Activated CD8-positive, alpha-beta T cell treated with anti-CD3 and anti-CD28 coated beads for 36 hours (primary cell): Measurements from ENCODE around the gene AP2A2. TPM values are rescaled to one million over a fixed set of nuclear protein-coding genes. Genes with fewer than 3 reads are reported as not detected.

Experiments used
- ATAC-seq: fragments of 200-7000 bp; cut with Tn5 transposase; one replicate; pipeline ENCODE4 v1.10.0; 2021; ENCODE audit warnings: mild to moderate bottlenecking, moderate library complexity
- CTCF ChIA-PET: fragments of 350-600 bp; sonication (Branson Sonifier 250); formaldehyde crosslinking; loops from one replicate; lab custom pipeline; 2021; ENCODE audit warnings: antibody characterized with exemption; lab: Charles Lee
- POLR2A ChIA-PET: fragments of 350-600 bp; sonication (Branson Sonifier 250); formaldehyde crosslinking; loops from one replicate; lab custom pipeline; 2021; ENCODE audit warnings: antibody characterized with exemption; lab: Charles Lee
- DNase-seq: peaks from one replicate; pipeline ENCODE4 v3.0.0-alpha.2; 2020
- H3K27ac Mint-ChIP-seq: one replicate; pipeline ENCODE4 v1.8.0; 2021; ENCODE audit warnings: mild to moderate bottlenecking, mixed read lengths
- H3K27me3 Mint-ChIP-seq: one replicate; pipeline ENCODE4 v1.8.0; 2021; ENCODE audit warnings: mixed read lengths
- H3K36me3 Mint-ChIP-seq: one replicate; pipeline ENCODE4 v1.8.0; 2021; ENCODE audit warnings: low read depth, mixed read lengths
- H3K4me1 Mint-ChIP-seq: one replicate; pipeline ENCODE4 v1.8.0; 2021; ENCODE audit warnings: low read depth, mixed read lengths
- H3K4me3 Mint-ChIP-seq: one replicate; pipeline ENCODE4 v1.8.0; 2021; ENCODE audit warnings: mild to moderate bottlenecking, moderate library complexity, mixed read lengths
- H3K9me3 Mint-ChIP-seq: one replicate; pipeline ENCODE4 v1.8.0; 2021; ENCODE audit warnings: mixed read lengths
- intact Hi-C: fragments of 100-400 bp; cut with micrococcal nuclease; formaldehyde crosslinking; loops from one replicate; pipeline ENCODE4 v1.10.0; 2022
- total RNA-seq, 2 experiments: library from RNA; stranded (reverse); gene quantifications; one replicate each; pipeline ENCODE4 v1.2.3, GENCODE V29; 2021
- TF ChIP-seq, protein P1 (sequence below): fragments of 200-600 bp; IDR thresholded peaks from one replicate; pipeline ENCODE4 v1.8.0; 2022; ENCODE audit warnings: antibody characterized with exemption, mild to moderate bottlenecking

The AP2A2 gene
- total RNA-seq, 2 experiments from 2014 or later: 34.0 to 34.6 TPM

DNA sequence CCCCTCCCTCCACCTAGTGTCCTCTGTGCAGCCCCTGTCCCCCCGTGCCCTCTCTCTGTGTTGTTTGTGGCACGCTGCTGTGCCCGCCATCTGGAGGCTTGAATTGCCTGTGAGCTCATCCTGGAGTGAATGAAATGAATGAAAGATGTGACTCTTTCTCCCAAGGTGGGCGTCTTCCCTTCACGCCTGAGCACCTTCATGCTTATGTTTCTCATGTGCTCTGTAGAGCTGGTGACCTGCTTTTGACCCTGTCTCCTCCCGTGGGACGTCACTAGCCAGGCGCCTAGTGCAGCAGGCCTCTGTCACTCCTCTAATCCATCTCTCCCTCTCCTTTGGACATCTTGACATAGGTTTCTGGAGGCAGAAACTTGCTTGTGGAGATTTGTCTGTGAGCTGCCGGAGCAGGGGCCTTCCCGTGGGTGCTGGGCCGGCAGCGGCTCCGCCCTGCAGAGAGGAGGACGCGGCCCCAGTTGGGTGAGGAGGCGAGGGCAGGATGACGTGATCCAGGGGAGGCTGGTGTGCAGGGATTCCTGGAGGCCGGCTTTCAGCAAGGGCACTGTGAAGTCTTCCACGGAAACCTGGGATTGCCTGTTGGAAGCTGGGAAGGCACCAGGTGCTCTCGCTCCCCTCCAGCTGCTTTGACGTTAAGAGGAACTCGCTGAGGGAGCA is 70.2 kb downstream of the AP2A2 start:
- ATAC-seq (peak; percentile 31), DNase-seq (no peak)
- H3K9me3 Mint-ChIP-seq: no peaks in the 10 kb centered on the region
- intact Hi-C loops: no loop called here
- TF ChIP-seq, protein P1, sequence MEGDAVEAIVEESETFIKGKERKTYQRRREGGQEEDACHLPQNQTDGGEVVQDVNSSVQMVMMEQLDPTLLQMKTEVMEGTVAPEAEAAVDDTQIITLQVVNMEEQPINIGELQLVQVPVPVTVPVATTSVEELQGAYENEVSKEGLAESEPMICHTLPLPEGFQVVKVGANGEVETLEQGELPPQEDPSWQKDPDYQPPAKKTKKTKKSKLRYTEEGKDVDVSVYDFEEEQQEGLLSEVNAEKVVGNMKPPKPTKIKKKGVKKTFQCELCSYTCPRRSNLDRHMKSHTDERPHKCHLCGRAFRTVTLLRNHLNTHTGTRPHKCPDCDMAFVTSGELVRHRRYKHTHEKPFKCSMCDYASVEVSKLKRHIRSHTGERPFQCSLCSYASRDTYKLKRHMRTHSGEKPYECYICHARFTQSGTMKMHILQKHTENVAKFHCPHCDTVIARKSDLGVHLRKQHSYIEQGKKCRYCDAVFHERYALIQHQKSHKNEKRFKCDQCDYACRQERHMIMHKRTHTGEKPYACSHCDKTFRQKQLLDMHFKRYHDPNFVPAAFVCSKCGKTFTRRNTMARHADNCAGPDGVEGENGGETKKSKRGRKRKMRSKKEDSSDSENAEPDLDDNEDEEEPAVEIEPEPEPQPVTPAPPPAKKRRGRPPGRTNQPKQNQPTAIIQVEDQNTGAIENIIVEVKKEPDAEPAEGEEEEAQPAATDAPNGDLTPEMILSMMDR: no peak
- H3K4me1 Mint-ChIP-seq: peaks cover 14% of the 10 kb centered on the region
- H3K36me3 Mint-ChIP-seq: peaks cover 14% of the 10 kb centered on the region
- no peak overlapping the region for H3K4me3 Mint-ChIP-seq
- ChIA-PET CTCF (no interaction called here), POLR2A (no interaction called here)
- no peaks in the 10 kb centered on the region for H3K27me3 Mint-ChIP-seq
- peak overlapping the region; percentile 46 for H3K27ac Mint-ChIP-seq

DNA sequence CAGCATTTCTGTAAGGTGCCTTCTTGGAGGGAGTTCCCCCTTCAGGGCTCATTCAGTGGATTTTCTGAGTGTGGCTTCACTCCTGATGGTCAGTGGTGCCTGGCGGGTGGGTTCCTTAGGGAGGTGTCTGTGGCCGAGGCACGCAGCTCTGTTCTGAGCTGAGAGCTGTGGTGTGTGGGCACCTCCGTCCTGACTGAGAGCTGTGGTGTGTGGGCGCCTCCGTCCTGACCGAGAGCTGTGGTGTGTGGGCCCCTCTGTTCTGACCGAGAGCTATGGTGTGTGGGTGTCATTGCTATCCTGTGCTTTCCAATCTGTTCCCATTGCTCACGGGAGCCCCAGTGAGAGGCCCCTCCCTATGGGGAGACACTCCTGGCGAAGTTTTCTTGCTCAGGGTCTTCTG is 71.0 kb downstream of the AP2A2 start:
- ChIA-PET CTCF (no interaction called here), POLR2A (no interaction called here)
- intact Hi-C loops: no loop called here
- Mint-ChIP-seq H3K4me3 (no peak overlapping the region), H3K9me3 (no peaks in the 10 kb centered on the region), H3K36me3 (peaks cover 21% of the 10 kb centered on the region), H3K4me1 (peaks cover 14% of the 10 kb centered on the region), H3K27ac (peak overlapping the region; percentile 46), H3K27me3 (no peaks in the 10 kb centered on the region)
- peak; percentile 30 for ATAC-seq
- TF ChIP-seq, protein P1: no peak
- no peak for DNase-seq

DNA sequence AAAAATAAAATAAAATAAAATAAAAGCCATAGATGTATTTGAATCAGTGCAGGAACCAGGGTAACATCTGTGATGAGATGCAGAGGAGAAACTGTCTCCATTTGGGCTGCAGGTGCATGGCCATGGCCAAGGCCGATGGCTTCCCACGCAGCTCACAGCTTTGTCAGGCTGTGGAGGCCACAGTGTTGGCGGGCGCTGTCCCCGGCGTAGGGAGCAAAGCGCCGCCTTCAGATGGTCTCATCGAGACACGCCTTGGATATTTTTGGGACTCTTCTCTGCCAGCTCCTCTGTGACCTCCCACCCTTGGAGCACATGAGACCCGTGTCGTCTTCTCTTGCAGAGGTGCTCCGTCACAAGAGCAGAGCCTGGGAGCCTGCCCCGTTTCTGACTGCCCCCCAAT is 72.2 kb downstream of the AP2A2 start:
- Mint-ChIP-seq H3K9me3 (no peaks in the 10 kb centered on the region), H3K27me3 (no peaks in the 10 kb centered on the region), H3K36me3 (peaks cover 23% of the 10 kb centered on the region), H3K27ac (no peak overlapping the region), H3K4me3 (no peak overlapping the region), H3K4me1 (peaks cover 15% of the 10 kb centered on the region)
- no peak for DNase-seq
- TF ChIP-seq, protein P1: no peak
- intact Hi-C loops: no loop called here
- CTCF ChIA-PET: no interaction called here
- POLR2A ChIA-PET: no interaction called here
- ATAC-seq: no peak

DNA sequence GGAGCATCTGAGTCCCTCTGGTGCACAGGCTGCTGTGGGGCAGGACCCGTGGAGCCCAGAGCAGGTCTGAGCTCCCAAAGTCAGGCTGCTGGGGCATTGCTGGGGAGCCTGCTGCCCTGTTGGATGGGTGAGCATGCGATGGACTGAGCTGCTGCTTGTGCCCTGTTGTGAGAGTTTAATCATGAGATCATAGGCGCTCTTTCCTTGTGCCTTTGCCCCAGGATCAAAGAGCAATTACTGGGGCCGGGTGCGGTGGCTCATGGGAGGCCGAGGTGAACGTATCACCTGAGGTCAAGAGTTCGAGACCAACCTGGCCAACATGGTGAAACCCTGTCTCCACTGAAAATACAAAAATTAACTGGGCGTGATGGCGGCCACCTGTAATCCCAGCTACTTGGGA is 73.3 kb downstream of the AP2A2 start:
- intact Hi-C loops: no loop called here
- ATAC-seq: no peak
- H3K27me3 Mint-ChIP-seq: no peaks in the 10 kb centered on the region
- TF ChIP-seq, protein P1: no peak
- no peak for DNase-seq
- POLR2A ChIA-PET: no interaction called here
- H3K4me3 Mint-ChIP-seq: no peak overlapping the region
- CTCF ChIA-PET: interaction anchor here (0.7 kb wide), 1 partner anchor 74 kb away, joined by 3 read pairs; the partner anchor contains the start of gene AP2A2
- no peaks in the 10 kb centered on the region for H3K9me3 Mint-ChIP-seq
- H3K4me1 Mint-ChIP-seq: peaks cover 15% of the 10 kb centered on the region
- no peak overlapping the region for H3K27ac Mint-ChIP-seq
- H3K36me3 Mint-ChIP-seq: peaks cover 25% of the 10 kb centered on the region

DNA sequence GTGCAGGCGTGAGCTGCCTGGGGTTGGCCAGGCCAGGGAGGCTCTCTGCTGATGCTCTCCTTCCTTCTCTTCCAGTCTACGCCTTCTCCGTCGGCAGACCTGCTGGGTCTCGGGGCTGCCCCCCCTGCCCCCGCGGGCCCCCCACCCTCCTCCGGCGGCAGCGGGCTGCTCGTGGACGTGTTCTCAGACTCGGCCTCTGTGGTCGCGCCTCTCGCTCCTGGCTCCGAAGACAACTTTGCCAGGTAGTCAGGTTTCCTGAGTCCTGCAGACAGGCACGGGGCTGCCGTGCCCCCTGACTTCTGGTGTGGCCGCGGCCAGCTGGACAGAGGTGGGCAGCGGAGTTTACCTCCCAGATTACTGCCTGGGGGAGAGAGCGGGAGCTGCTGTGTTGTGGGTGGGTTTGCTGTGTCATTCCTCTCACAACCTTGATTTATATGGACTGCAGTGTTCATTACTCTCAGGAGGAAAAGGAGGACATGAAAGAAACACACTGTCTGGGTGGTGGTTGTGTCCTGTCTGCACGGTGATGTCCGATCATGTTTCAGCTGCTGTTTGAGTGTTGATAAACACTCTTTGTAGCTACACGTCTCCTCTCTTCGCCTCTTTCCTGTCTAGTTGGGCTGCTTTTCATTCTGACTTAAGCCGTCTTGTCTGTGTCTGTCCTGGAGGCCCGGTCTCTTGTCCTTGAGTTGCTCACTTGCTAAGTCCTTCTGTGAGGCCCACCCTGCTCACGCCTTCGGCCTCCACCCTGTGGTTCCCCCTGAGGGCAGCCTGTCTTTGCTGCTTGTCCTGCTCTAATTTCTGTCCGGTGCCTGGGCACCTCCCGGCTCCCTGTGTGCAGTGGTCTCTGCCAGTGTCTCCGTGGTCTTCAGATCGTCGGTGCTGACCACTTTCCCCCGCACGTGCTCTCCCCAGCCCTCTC is 74.9 kb downstream of the AP2A2 start:
- Mint-ChIP-seq H3K27ac (no peak overlapping the region), H3K27me3 (no peaks in the 10 kb centered on the region), H3K36me3 (peaks cover 24% of the 10 kb centered on the region), H3K4me1 (peaks cover 12% of the 10 kb centered on the region), H3K9me3 (no peaks in the 10 kb centered on the region), H3K4me3 (no peak overlapping the region)
- CTCF ChIA-PET: no interaction called here
- DNase-seq (no peak), ATAC-seq (no peak)
- intact Hi-C loops: no loop called here
- POLR2A ChIA-PET: no interaction called here
- TF ChIP-seq, protein P1: no peak
